H1 (cell line): ENCODE data around the gene UBXN1. TPM values are rescaled to one million over a fixed set of nuclear protein-coding genes. Genes with fewer than 3 reads are reported as not detected.
"Not testable (repeated sequence)": the region's sequence is repeated elsewhere in the genome, so short reads cannot be mapped to it uniquely, and the experiment has no call there.

Source experiments
- CTCF ChIA-PET: fragments of 300-600 bp; sonication (Branson Sonifier 250); formaldehyde crosslinking; loops from one replicate; lab custom pipeline; 2021; ENCODE audit not compliant: partially characterized antibody; lab: Charles Lee
- POLR2A ChIA-PET: fragments of 300-600 bp; sonication (Branson Sonifier 250); formaldehyde crosslinking; loops from one replicate; lab custom pipeline; 2021; ENCODE audit warnings: inconsistent platforms; ENCODE audit not compliant: partially characterized antibody; lab: Charles Lee
- DNase-seq, 2 experiments: peaks; one replicate each; pipeline versions ENCODE4 v3.0.0 to v3.0.0-alpha.2; 2010 to 2022; ENCODE audit warnings: low spot score in 2 of 2, low read depth in 1 of 2, mixed read lengths in 1 of 2
- FAIRE-seq: peaks from 2 replicates; lab custom pipeline; 2011; peaks lifted over from hg19 to GRCh38; lab: Jason Lieb, UNC
- H2AFZ ChIP-seq: 2 replicates; pipeline ENCODE4 v1.8.1; 2012; ENCODE audit warnings: low read length, inconsistent platforms
- H2AK5ac ChIP-seq: 2 replicates; pipeline ENCODE4 v1.6.1; 2013; ENCODE audit warnings: low read depth, low read length
- H2BK120ac ChIP-seq: replicated peaks from 2 replicates; pipeline ENCODE3; 2013; ENCODE audit warnings: low read depth, low read length, inconsistent platforms
- H2BK12ac ChIP-seq: 2 replicates; pipeline ENCODE4 v1.6.1; 2013; ENCODE audit warnings: low read depth, low read length
- H2BK15ac ChIP-seq: 2 replicates; pipeline ENCODE4 v1.6.1; 2013; ENCODE audit warnings: low read length
- H2BK20ac ChIP-seq: 2 replicates; pipeline ENCODE4 v1.6.1; 2013; ENCODE audit warnings: low read length
- H2BK5ac ChIP-seq: 2 replicates; pipeline ENCODE4 v1.6.1; 2013; ENCODE audit warnings: low read depth, low read length
- H3K14ac ChIP-seq: 2 replicates; pipeline ENCODE4 v1.6.1; 2013; ENCODE audit warnings: inconsistent platforms; ENCODE audit not compliant: insufficient read length
- H3K18ac ChIP-seq: 2 replicates; pipeline ENCODE4 v1.6.1; 2013; ENCODE audit warnings: low read length; ENCODE audit errors: extremely low read depth
- H3K23ac ChIP-seq: 2 replicates; pipeline ENCODE4 v1.6.1; 2013; ENCODE audit warnings: inconsistent platforms; ENCODE audit not compliant: insufficient read length
- H3K23me2 ChIP-seq: 2 replicates; pipeline ENCODE4 v1.6.1; 2013; ENCODE audit warnings: low read depth, low read length
- H3K27ac ChIP-seq: 2 replicates; pipeline ENCODE4 v1.6.1; 2011; ENCODE audit warnings: low read depth, low read length, inconsistent platforms
- H3K27me3 ChIP-seq, 4 experiments: replicated peaks in 1 of 4; 1 replicate in 1 of 4; 2 replicates in 3 of 4; pipeline versions ENCODE4 v1.6.1 to v1.8.1; 2011 to 2013; ENCODE audit warnings: low read length in 3 of 4, mild to moderate bottlenecking in 3 of 4, inconsistent platforms in 2 of 4, mixed read lengths in 2 of 4, moderate library complexity in 1 of 4; ENCODE audit not compliant: control insufficient read depth in 3 of 4, insufficient read depth in 3 of 4; ENCODE audit errors: extremely low read depth in 1 of 4
- H3K36me3 ChIP-seq, 4 experiments: 2 replicates each; pipeline versions ENCODE4 v1.6.1 to v1.8.1; 2011 to 2013; ENCODE audit warnings: mild to moderate bottlenecking in 4 of 4, low read length in 3 of 4, moderate library complexity in 2 of 4, control low read depth in 1 of 4, inconsistent platforms in 1 of 4; ENCODE audit not compliant: insufficient read depth in 4 of 4, control insufficient read depth in 2 of 4
- H3K4ac ChIP-seq: replicated peaks from 2 replicates; pipeline ENCODE3; 2013; ENCODE audit warnings: low read length, low read depth, mixed read lengths, inconsistent platforms; ENCODE audit not compliant: insufficient read length
- H3K4me1 ChIP-seq, 4 experiments: replicated peaks in 1 of 4; 1 replicate in 1 of 4; 2 replicates in 3 of 4; pipeline versions ENCODE4 v1.6.1 to v1.8.1; 2011 to 2013; ENCODE audit warnings: low read length in 3 of 4, inconsistent platforms in 2 of 4, mixed read lengths in 1 of 4; ENCODE audit not compliant: insufficient read depth in 4 of 4, control insufficient read depth in 3 of 4
- H3K4me2 ChIP-seq, 2 experiments: 2 replicates each; pipeline versions ENCODE4 v1.6.1 to v1.8.1; 2011 to 2013; ENCODE audit warnings: low read depth in 2 of 2, low read length in 2 of 2, control low read depth in 1 of 2, inconsistent platforms in 1 of 2, mild to moderate bottlenecking in 1 of 2; ENCODE audit not compliant: insufficient read depth in 1 of 2
- H3K4me3 ChIP-seq, 4 experiments: fragments of 200-600, 300-600 bp in 1 of 4; sonication (generic), shearing (Covaris generic), sonication (Bioruptor Twin) in 1 of 4; 2 replicates each; pipeline versions ENCODE4 v1.5.1 to v1.8.1; 2011 to 2016; ENCODE audit warnings: low read length in 4 of 4, low read depth in 3 of 4, control low read depth in 2 of 4, inconsistent platforms in 2 of 4, mild to moderate bottlenecking in 2 of 4, mixed read lengths in 1 of 4, moderate library complexity in 1 of 4; ENCODE audit not compliant: insufficient read depth in 2 of 4; ENCODE audit errors: extremely low read depth in 1 of 4
- H3K56ac ChIP-seq: replicated peaks from 2 replicates; pipeline ENCODE3; 2013; ENCODE audit warnings: low read depth, mild to moderate bottlenecking, mixed read lengths, low read length, inconsistent platforms; ENCODE audit not compliant: insufficient read length
- H3K79me1 ChIP-seq: 2 replicates; pipeline ENCODE4 v1.6.1; 2013; ENCODE audit warnings: low read depth, low read length, control low read depth
- H3K79me2 ChIP-seq, 2 experiments: 2 replicates each; pipeline versions ENCODE4 v1.6.1 to v1.8.1; 2012 to 2013; ENCODE audit warnings: low read length in 2 of 2, mild to moderate bottlenecking in 2 of 2, inconsistent platforms in 1 of 2; ENCODE audit not compliant: insufficient read depth in 2 of 2, control insufficient read depth in 1 of 2
- H3K9ac ChIP-seq, 4 experiments: replicated peaks in 1 of 4; 1 replicate in 1 of 4; 2 replicates in 3 of 4; pipeline versions ENCODE4 v1.6.1 to v1.8.1; 2011 to 2013; ENCODE audit warnings: low read depth in 3 of 4, low read length in 3 of 4, control low read depth in 2 of 4, mild to moderate bottlenecking in 2 of 4, moderate library complexity in 2 of 4, inconsistent platforms in 1 of 4; ENCODE audit errors: extremely low read depth in 1 of 4
- H3K9me3 ChIP-seq, 2 experiments: 2 replicates each; pipeline versions ENCODE4 v1.6.1 to v1.8.1; 2012 to 2013; ENCODE audit warnings: mild to moderate bottlenecking in 2 of 2, moderate library complexity in 2 of 2, control low read depth in 1 of 2, inconsistent platforms in 1 of 2, low read depth in 1 of 2, low read length in 1 of 2, mixed read lengths in 1 of 2; ENCODE audit not compliant: insufficient read depth in 2 of 2
- H4K20me1 ChIP-seq, 2 experiments: replicated peaks in 1 of 2; 2 replicates each; pipeline versions ENCODE3 to v1.8.1; 2011 to 2013; ENCODE audit warnings: inconsistent platforms in 2 of 2, low read length in 2 of 2, mild to moderate bottlenecking in 1 of 2; ENCODE audit not compliant: insufficient read depth in 2 of 2, control insufficient read depth in 1 of 2
- H4K5ac ChIP-seq: 2 replicates; pipeline ENCODE4 v1.6.1; 2013; ENCODE audit warnings: low read length, low read depth, mixed read lengths, inconsistent platforms; ENCODE audit not compliant: insufficient read length
- H4K8ac ChIP-seq: 2 replicates; pipeline ENCODE4 v1.8.0; 2013; ENCODE audit warnings: mild to moderate bottlenecking, moderate library complexity, low read length, inconsistent platforms; ENCODE audit not compliant: insufficient read depth; ENCODE audit errors: extremely low read depth
- H4K91ac ChIP-seq: replicated peaks from 2 replicates; pipeline ENCODE3; 2013; ENCODE audit warnings: low read length, mixed read lengths, inconsistent platforms; ENCODE audit not compliant: insufficient read length
- CBX8 ChIP-seq: fragments of 300-800, 300-1000 bp; sonication (generic); IDR thresholded peaks from 2 replicates; pipeline ENCODE4 v1.7.1; 2016; ENCODE audit warnings: low read depth, low read length, borderline replicate concordance
- FOSL1 ChIP-seq: IDR thresholded peaks from 2 replicates; pipeline ENCODE4 v1.6.1; 2011; ENCODE audit warnings: mild to moderate bottlenecking, low read depth, low read length, moderate library complexity; ENCODE audit not compliant: insufficient read depth
- RAD21 ChIP-seq, 2 experiments: IDR thresholded peaks in 1 of 2; conservative IDR thresholded peaks in 1 of 2; 2 replicates each; pipeline ENCODE4 v1.6.1; 2011; ENCODE audit warnings: low read depth in 2 of 2, low read length in 2 of 2, improper control_type of control experiment in 1 of 2, inconsistent platforms in 1 of 2, mild to moderate bottlenecking in 1 of 2, moderate library complexity in 1 of 2
- SAP30 ChIP-seq: fragments of 300-600 bp; sonication (generic); IDR thresholded peaks from 2 replicates; pipeline ENCODE4 v1.7.1; 2012; ENCODE audit warnings: low read length, moderate library complexity, mild to moderate bottlenecking, inconsistent platforms; ENCODE audit not compliant: insufficient read depth, insufficient replicate concordance
- WGBS, 2 experiments: shearing (Covaris generic) in 1 of 2; methylation state at CpG; one replicate each; pipeline versions ENCODE4 v1.1.6 to v1.1.7; 2013 to 2015; ENCODE audit warnings: low lambda C conversion rate in 2 of 2, mixed read lengths in 2 of 2, inconsistent platforms in 1 of 2, low coverage in 1 of 2, missing lambda C conversion rate in 1 of 2; ENCODE audit not compliant: insufficient replicate concordance in 2 of 2, insufficient coverage in 1 of 2, insufficient read length in 1 of 2; ENCODE audit errors: extremely low coverage in 1 of 2, missing lambda C conversion rate in 1 of 2; 5-methylcytosine and 5-hydroxymethylcytosine counted together
- polyA plus RNA-seq, 7 experiments: library from polyadenylated mRNA; depleted of rRNA in 3 of 7; stranded (reverse) in 5 of 7; unstranded in 2 of 7; fragments of >200 nt in 5 of 7; fragments of 200-250 nt in 2 of 7; gene quantifications; 1 replicate in 5 of 7; 2 replicates in 1 of 7; 4 replicates in 1 of 7; pipeline versions ENCODE4 v1.2.1 to v1.2.3, GENCODE V29; 2011 to 2013; ENCODE audit warnings: missing spikeins in 2 of 7, mixed read lengths in 2 of 7
- total RNA-seq: library from RNA; stranded (reverse); fragmentation: NEBNext Ultra II Directional; extraction: Animal tissue kit (Norgen Biotek cat#: 25700); gene quantifications from 2 replicates; pipeline ENCODE4 v1.2.1, GENCODE V29; 2021

Gene UBXN1
- total and polyA plus RNA-seq, 2 of the 8 experiments (the other 6 are each of a cell fraction or from before 2014, with no cell fraction given): 78.6 to 114 TPM

DNA sequence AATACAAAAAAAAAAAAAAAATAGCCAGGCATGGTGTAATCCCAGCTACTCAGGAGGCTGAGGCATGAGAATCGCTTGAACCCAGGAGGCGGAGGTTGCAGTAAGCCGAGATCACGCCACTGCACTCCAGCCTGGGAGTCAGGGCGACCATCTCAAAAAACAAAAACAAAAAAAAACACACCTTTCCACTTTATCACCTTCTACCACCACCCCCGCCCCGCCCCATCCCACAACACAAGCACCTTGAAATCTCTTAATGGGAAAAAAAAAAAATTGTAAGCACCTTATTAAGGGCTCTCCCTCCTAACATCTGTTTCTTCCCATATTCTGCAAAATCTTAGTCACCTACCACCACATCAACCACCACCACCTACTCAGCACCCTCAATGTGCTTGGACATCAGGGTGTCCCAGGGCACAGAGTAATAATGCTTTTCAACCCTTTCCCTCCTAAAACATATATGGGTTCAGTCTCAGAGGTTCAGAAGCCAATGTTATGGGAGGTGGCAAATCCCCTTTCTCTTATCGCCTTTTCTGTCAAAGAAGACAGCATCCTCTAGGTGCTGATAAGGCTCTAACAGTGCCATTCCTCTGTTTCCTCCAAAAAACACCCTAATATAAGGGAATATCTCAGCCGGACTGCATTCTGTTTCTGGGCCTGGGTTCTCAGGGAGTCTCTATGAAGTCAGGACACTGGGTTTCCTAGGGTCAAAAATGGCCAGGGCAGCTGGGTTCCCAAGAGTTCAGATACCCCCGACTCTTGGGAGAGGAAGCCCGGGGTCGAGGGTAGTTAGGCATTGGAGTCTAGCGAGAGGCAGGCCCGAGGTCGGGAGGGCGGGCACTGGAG is 26.5 kb downstream of the UBXN1 start (continued):
- no peak for TF ChIP-seq RAD21 (IDR thresholded peaks at IDR 0.05 in 1 of 2, conservative IDR thresholded peaks at IDR 0.05 in 1 of 2; ENCODE audit: low read depth in 2 of 2, low read length in 2 of 2)
- TF ChIP-seq SAP30: peak; percentile 63
- TF ChIP-seq CBX8: no peak
- TF ChIP-seq FOSL1: no peak

DNA sequence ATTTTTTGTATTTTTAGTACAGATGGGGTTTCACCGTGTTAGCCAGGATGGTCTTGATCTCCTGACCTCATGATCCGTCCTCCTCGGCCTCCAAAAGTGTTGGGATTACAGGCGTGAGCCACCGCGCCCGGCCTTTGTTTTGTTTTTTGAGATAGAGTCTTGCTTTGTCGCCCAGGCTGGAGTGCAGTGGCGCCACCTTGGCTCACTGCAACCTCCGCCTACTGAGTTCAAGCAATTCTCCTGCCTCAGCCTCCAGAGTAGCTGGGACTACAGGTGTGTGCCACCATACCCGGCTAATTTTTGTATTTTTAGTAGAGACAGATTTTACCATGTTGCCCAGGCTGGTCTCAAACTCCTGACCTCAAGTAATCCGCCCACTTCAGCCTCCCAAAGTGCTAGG is 28.6 kb downstream of the UBXN1 start:
- FAIRE-seq, H3K56ac ChIP-seq, H3K23me2 ChIP-seq, H3K14ac ChIP-seq, DNase-seq, H3K9me3 ChIP-seq, H3K27me3 ChIP-seq, H3K4me2 ChIP-seq, H2BK12ac ChIP-seq, H2BK20ac ChIP-seq, H3K4ac ChIP-seq, H3K18ac ChIP-seq, H2BK120ac ChIP-seq, H3K4me1 ChIP-seq, H2AFZ ChIP-seq, H4K8ac ChIP-seq, H3K27ac ChIP-seq, H3K23ac ChIP-seq, H4K5ac ChIP-seq, H4K91ac ChIP-seq, H2AK5ac ChIP-seq, H3K4me3 ChIP-seq, H3K9ac ChIP-seq, H2BK5ac ChIP-seq, H2BK15ac ChIP-seq, H3K79me1 ChIP-seq: not testable (repeated sequence)
- Histone ChIP-seq H3K79me2 (peaks cover 10 to 33% of the 10 kb centered on the region in 2 experiments), H3K36me3 (peaks cover 0 to 14% (median 7%) of the 10 kb centered on the region in 4 experiments; a peak in 5 of 8 replicates), H4K20me1 (peaks cover 3 to 23% of the 10 kb centered on the region in 2 experiments)
- WGBS, 2 experiments: 96% methylated on average over 11 of the region's 12 CpGs; no CpG with 5 or more reads in 1 of the 2 experiments
- ChIA-PET POLR2A (interaction anchor here (1.3 to 50.4 kb wide), 3 partner anchors 41 to 206 kb away, joined by 3 to 2041 read pairs (median 52); partner anchors contain the start of genes BSCL2, C11orf98, CSKMT and GNG3), CTCF (interaction anchor here (0.7 to 3.2 kb wide), 7 partner anchors 19 to 107 kb away, joined by 3 to 14 read pairs (median 3); partner anchors contain the start of gene LRRN4CL)
